ENCODE data around the gene C8A.

Gene C8A

DNA sequence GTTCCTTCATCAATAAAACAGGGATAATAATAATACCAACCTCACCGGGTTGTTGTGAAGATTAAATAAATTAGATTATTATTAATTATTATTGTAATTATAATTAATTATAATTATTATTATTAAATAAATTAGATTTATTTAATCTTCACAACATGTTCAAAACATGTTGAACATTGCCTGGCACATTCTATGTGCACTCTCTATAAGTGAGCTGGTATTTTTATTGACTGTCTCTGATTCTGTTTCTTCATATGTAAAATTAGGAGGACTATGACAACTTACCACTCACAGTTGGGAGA is 112.1 kb downstream of the C8A start:
- no peaks in the 10 kb centered on the region for H3K9me3 ChIP-seq (ENCODE audit: insufficient read depth, low read depth, low read length)
- no peaks in the 10 kb centered on the region for H3K27me3 ChIP-seq (ENCODE audit: insufficient read depth, low read length)
- H3K27ac ChIP-seq (ENCODE audit: low read depth, low read length): no peak overlapping the region
- WGBS: no CpG with 5 or more reads among the region's 1 CpG
- H3K4me3 ChIP-seq (ENCODE audit: low read length): no peak overlapping the region
- no peaks in the 10 kb centered on the region for H3K4me1 ChIP-seq (ENCODE audit: insufficient read depth, low read length)
- H3K9ac ChIP-seq (ENCODE audit: low read depth, low read length): no peak overlapping the region
- no peaks in the 10 kb centered on the region for H3K36me3 ChIP-seq (ENCODE audit: insufficient read depth, low read length)

DNA sequence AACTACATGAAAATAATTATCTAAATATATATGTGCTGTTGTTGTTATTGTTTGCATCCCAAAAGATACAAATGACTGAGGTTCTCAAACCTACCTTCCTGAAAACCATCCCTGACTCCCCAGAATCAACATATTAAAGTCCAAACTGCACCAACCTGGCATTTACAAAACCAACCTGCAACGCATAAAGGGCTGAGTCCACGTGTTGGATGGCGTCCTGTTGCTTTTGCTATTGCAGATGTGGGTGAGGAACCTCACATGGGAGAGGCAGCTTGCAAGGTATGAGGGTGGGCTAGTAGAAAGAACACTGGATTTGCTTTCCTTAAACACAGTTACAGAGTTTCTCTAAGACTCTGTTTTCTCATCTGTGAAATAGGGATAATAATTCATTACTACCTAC is 112.8 kb downstream of the C8A start:
- Histone ChIP-seq H3K36me3 (ENCODE audit: insufficient read depth, low read length) (no peaks in the 10 kb centered on the region), H3K9me3 (ENCODE audit: insufficient read depth, low read depth, low read length) (no peaks in the 10 kb centered on the region), H3K4me3 (ENCODE audit: low read length) (no peak overlapping the region), H3K9ac (ENCODE audit: low read depth, low read length) (no peak overlapping the region), H3K27ac (ENCODE audit: low read depth, low read length) (no peak overlapping the region), H3K27me3 (ENCODE audit: insufficient read depth, low read length) (no peaks in the 10 kb centered on the region), H3K4me1 (ENCODE audit: insufficient read depth, low read length) (no peaks in the 10 kb centered on the region)
- WGBS: 79% methylated on average over 3 of the region's 3 CpGs

All from HUES64 (cell line).